Tibial nerve (tissue), 4 donors: ENCODE data around the gene SLCO2A1.

ENCODE experiments used
- CTCF ChIP-seq, 5 experiments: fragments of 200-600 bp in 3 of 5; fragments of 450-650 bp in 2 of 5; sonication (generic) in 3 of 5; IDR thresholded peaks; one replicate each; pipeline ENCODE4 v1.5.1; 2016 to 2019; ENCODE audit warnings: antibody characterized with exemption in 5 of 5, mild to moderate bottlenecking in 3 of 5, moderate library complexity in 2 of 5
- EP300 ChIP-seq, 2 donors: sonication (generic); formaldehyde crosslinking; IDR thresholded peaks; one replicate each; pipeline ENCODE4 v1.6.1; 2017; ENCODE audit warnings: antibody characterized with exemption in 2 of 2, mild to moderate bottlenecking in 1 of 2
- POLR2A ChIP-seq, 2 donors: fragments of 450-650 bp; IDR thresholded peaks; one replicate each; pipeline ENCODE4 v1.6.1; 2017; ENCODE audit warnings: antibody characterized with exemption in 2 of 2, mild to moderate bottlenecking in 2 of 2, moderate library complexity in 2 of 2

DNA sequence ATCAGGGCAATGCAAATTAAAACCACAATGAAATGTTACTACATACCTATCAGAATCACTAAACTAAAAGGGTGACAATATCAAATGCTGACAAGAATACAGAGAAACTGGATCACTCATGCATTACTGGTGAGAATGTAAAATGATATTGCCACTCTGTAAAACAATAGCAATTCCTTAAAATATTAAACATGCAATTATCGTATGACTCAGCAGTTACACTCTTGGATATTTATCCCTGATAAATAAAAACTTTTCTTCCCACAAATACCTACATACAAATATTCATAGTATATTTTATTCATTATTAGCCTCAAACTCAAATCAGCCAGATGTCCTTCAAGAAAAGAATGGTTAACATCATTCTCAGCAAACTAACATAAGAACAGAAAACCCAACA lies 108.1 kb downstream of the SLCO2A1 start:
- TF ChIP-seq EP300 (IDR thresholded peaks at IDR 0.05): no peak
- TF ChIP-seq CTCF (IDR thresholded peaks at IDR 0.05): no peak
- TF ChIP-seq POLR2A (IDR thresholded peaks at IDR 0.05): no peak
